NCI-H82 treated with DMSO at 0.1 percent for 48 hours (cell line): ENCODE results near the gene GNAO1.
"Not testable (repeated sequence)": the region's sequence is repeated elsewhere in the genome, so short reads cannot be mapped to it uniquely, and the experiment has no call there.

Experiments used
- DNase-seq: peaks from one replicate; lab custom pipeline; 2025; ENCODE audit not compliant: unreplicated experiment; lab: John Stamatoyannopoulos, UW

The GNAO1 gene

GRCh38 chr16:56380778-56381485 is 189.6 kb downstream of the GNAO1 start:
- not testable (repeated sequence) for DNase-seq

GRCh38 chr16:56382459-56382858 is 191.2 kb downstream of the GNAO1 start:
- DNase-seq = no peak

DNA sequence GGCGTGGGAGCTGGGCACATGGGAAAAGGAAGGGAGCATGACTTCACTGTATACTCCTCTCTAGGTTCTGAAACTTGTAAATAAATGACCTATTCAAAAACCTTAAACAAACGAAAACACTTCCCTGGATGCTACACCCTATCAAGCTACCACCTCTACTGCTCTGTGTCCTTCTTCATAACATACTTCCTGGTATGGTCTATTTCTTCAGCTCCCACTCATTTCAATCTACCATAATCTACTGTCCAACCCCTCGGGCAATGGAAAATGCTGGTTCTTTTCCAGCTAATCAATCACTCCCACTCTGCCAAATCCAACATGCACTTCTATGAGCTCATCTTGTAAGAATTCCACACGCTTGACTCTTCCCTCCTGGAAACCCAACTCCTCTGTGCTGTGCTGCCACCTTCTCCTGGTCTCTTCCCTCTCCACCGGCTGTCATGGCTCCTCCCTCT is 191.6 kb downstream of the GNAO1 start:
- no peak for DNase-seq

DNA sequence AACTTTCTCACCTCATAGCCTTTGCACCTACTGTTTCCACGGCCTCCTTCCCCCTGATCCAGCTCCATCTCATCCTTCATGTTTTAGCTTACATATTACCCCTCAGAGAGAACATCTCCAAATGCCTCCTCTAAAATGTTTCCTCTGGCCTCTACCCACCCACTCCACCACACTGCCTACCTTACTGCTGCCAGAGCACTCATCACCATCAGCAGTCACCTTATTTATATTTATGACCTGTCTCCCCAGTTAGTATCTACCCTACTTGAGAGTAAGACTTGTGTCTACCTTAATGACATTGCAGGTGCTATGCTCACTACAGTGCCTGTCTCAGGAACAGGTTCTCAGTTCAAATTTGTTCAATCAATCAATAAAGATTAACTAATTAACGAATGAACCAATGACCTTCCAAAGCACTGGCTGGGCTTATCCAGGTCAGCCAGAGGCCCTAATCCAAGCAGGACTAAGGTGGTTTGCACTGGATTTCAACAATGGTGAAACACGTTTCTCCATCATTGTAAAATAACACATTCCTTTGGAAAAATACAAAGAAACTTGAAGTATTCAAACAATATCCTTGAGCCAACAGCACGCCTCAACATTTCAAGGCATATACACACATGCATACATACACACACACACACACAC is 192.9 kb downstream of the GNAO1 start:
- DNase-seq = no peak

GRCh38 chr16:56387396-56387795 is 196.1 kb downstream of the GNAO1 start:
- DNase-seq = no peak

- DNase-seq = no peak
Measured at GRCh38 chr16:56388209-56388608, 196.9 kb downstream of the GNAO1 start.

- DNase-seq = no peak
Measured at GRCh38 chr16:56389554-56389953, 198.3 kb downstream of the GNAO1 start.

GRCh38 chr16:56396724-56397123 is 205.4 kb downstream of the GNAO1 start:
- DNase-seq = not testable (repeated sequence)

GRCh38 chr16:56399047-56399446 is 207.8 kb downstream of the GNAO1 start:
- DNase-seq = no peak

- DNase-seq = no peak
Measured at GRCh38 chr16:56399486-56399885, 208.2 kb downstream of the GNAO1 start.

DNA sequence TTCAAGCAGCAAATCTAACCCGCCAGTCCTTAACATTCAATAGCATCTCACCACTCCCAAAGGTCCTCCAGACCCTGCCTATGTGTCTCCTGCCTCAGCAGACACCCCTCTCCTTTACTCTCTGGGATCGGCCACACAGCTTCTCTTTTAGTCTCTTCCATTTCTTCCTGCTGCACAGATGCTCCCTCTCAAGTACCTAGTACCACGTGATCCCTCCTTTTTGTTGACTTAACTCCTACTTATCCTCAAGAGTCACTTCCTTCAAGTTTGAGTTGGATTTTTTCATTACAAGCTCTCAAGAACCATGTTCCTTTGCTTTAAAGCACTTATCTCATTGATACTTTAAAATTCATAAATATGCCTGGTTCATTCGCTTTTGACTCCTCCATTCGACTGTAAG is 209.2 kb downstream of the GNAO1 start:
- DNase-seq = no peak

DNA sequence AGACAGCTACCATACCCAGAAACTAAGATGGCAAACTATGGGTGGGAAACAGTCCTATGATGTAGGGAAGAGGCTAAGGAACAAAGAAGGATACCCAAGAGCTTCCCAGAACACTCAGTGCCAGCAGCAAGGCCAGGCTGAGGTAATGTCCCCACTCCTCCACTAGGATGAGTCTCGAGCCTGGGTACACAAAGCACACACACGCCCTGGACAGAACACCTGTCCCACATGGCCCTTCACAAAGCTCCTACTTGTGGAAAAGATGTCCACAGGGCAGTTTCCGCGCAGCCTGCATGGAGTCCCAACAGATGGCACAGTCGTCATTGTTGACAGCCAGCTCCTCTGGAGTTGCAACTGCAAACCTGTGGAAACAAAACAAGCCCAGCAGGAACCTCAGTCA is 210.2 kb downstream of the GNAO1 start:
- no peak for DNase-seq

DNA sequence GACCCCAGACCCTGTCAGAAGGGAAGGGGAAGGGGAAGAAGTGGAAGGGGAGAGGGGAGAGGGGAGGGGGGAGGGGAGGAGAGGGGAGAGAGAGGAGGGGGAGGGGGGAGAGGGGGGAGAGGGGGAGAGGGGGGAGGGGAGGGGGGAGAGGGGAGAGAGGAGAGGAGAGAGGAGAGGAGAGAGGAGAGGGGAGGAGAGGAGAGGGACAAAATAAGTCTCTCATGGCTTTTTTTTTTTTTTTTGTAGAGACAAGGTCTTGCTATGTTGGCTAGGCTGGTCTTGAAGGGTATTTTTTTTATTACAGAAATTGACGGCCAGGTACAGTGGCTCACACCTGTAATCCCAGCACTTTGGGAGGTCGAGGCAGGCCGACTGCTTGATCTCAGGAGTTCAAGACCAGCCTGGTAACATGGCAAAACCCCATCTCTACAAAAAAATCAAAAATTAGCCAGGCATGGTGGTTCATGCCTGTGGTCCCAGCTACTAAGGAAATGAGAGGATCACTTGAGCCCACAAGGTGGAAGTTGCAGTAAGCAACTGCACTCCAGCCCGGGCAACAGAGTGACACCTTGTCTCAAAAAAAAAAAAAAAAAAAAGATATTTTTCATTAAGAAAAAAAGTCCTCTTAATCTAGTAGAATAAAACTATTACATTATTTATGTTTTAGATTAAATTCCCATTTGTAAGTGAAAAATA is 214.8 kb downstream of the GNAO1 start:
- no peak for DNase-seq
